ENCODE results near the gene PPARD.

Gene PPARD

DNA sequence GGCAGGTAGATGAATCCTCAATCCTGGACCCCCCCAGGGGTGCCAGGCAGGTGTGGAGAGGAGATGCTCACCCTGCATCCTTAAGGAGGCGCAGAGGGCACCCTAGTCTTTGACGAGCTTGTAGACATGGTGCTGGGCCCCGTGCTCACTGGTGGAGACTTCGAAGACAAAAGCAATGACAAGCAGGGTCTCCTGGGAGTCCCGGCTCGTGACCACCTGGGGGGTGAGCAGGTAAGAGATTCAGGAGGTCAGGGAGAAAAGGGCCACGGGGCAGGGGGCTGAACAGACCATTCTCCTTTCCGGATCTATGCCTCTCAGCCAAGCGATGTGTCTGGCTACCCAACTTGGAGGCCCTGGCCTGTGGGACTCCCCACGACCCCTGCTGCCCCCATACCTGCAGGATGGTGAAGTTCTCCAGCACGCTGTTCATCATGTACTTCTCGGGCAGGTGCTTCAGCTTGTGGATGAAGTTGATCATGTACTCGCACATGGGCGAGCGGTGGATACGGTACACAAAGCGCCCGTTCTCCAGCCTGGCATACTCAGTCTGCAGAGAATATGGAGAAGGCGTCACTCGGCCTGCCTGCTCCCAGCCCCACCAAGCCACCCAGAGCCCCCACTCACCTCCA lies 132.7 kb downstream of the PPARD start:
- no peak for DNase-seq

DNA sequence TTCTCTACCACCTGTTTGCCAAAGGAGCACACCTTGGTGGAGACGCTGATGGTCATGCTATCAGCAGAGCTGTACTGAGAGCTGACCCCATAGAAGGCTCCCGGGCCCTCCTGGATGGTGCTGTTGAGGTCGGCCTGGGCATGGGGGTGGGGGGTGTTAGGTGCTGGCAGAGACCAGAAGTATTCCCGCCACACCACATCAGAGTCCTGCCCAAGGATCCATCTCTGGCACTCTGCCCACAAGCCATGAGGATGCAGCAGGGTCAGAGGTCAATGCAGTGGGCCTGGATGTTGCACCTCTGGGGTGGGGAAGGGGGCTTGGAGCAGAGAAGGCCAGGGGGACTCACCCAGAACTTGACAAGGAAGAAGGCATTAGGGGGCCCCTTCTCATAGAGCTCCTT lies 133.2 kb downstream of the PPARD start:
- DNase-seq, result no peak

GRCh38 chr6:35476004-35476403 lies 133.6 kb downstream of the PPARD start:
- DNase-seq, result no peak

DNA sequence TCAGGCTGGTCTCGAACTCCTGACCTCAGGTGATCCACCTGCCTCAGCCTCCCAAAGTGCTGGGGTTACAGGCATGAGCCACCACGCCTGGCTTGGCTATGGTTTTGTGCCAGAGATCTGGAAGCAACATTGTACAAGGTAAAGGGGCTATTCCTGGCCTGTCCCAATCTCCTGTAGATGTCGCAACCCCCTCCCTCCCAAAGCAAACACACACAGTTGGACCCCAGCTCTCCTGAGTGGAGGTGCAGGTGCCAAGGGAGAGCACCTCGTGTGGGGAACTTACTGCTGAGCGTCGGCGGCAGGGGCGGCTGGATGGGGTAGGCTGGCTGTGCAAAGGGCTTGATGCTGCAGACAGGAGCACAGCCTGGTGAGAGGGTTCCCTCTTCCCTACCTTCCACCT lies 134.7 kb downstream of the PPARD start:
- no peak for DNase-seq

Measured in stimulated activated CD4-positive, alpha-beta T cell treated with anti-CD3 and anti-CD28 coated beads, Interleukin-12 subunit alpha, Interleukin-12 subunit beta, amount 100 ng/mL, for 4 hours (primary cell).